NB4 (cell line): Measurements from ENCODE around the gene FJX1.

Experiments used
- DNase-seq: peaks from one replicate; pipeline ENCODE4 v3.0.0; 2010; ENCODE audit warnings: low read depth
- H3K4me3 ChIP-seq: one replicate; pipeline ENCODE4 v1.5.1; 2011; ENCODE audit warnings: mild to moderate bottlenecking, low read depth, low read length, moderate library complexity
- MAX ChIP-seq: IDR thresholded peaks from 2 replicates; pipeline ENCODE4 v1.6.1; 2011; ENCODE audit warnings: low read depth, low read length
- MYC ChIP-seq: IDR thresholded peaks from 2 replicates; pipeline ENCODE4 v1.6.1; 2011; ENCODE audit warnings: low read depth, low read length
- POLR2A ChIP-seq: IDR thresholded peaks from 2 replicates; pipeline ENCODE4 v1.6.1; 2011; ENCODE audit warnings: mild to moderate bottlenecking; ENCODE audit not compliant: insufficient read length; ENCODE audit errors: extremely low read depth
- TF ChIP-seq, protein P1 (sequence below): IDR thresholded peaks from one replicate; pipeline ENCODE4 v1.5.1; 2012; ENCODE audit warnings: low read depth, low read length

Gene FJX1

GRCh38 chr11:35606206-35606605 lies 12.1 kb upstream of the FJX1 start:
- no peak for TF ChIP-seq MAX
- no peak for TF ChIP-seq POLR2A
- no peak for TF ChIP-seq MYC
- TF ChIP-seq, protein P1, sequence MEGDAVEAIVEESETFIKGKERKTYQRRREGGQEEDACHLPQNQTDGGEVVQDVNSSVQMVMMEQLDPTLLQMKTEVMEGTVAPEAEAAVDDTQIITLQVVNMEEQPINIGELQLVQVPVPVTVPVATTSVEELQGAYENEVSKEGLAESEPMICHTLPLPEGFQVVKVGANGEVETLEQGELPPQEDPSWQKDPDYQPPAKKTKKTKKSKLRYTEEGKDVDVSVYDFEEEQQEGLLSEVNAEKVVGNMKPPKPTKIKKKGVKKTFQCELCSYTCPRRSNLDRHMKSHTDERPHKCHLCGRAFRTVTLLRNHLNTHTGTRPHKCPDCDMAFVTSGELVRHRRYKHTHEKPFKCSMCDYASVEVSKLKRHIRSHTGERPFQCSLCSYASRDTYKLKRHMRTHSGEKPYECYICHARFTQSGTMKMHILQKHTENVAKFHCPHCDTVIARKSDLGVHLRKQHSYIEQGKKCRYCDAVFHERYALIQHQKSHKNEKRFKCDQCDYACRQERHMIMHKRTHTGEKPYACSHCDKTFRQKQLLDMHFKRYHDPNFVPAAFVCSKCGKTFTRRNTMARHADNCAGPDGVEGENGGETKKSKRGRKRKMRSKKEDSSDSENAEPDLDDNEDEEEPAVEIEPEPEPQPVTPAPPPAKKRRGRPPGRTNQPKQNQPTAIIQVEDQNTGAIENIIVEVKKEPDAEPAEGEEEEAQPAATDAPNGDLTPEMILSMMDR: no peak
- DNase-seq: no peak
- no peak overlapping the region for H3K4me3 ChIP-seq

- TF ChIP-seq, protein P1: no peak
- TF ChIP-seq MAX (no peak), POLR2A (no peak), MYC (no peak)
- DNase-seq: no peak
- H3K4me3 ChIP-seq: no peak overlapping the region
Observed at GRCh38 chr11:35608502-35608901, 9.8 kb upstream of the FJX1 start.

DNA sequence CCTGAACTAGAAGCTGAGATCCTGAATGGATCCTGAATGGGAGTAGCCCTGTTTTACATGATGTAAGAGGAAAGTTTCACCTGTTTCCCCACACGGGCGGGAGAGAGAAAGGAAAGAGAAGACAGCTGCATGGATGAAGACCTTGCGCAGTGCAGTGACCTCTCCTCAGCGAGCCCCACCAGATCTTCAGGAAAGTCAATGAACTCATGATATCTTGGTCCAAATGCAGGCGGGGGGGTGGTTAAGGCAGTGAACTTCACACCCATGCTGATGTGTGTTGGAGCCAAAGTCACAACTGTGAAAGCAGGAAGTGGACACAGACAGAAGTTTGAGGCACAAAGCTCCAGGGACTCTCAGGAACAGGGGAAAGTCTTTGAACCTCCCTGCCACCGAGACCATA lies 8.6 kb upstream of the FJX1 start:
- TF ChIP-seq MYC (no peak), MAX (no peak), POLR2A (no peak)
- TF ChIP-seq, protein P1: no peak
- H3K4me3 ChIP-seq: no peak overlapping the region
- no peak for DNase-seq

GRCh38 chr11:35610631-35611030 lies 7.6 kb upstream of the FJX1 start:
- TF ChIP-seq, protein P1: no peak
- TF ChIP-seq MAX: no peak
- TF ChIP-seq MYC: no peak
- TF ChIP-seq POLR2A: no peak
- no peak overlapping the region for H3K4me3 ChIP-seq
- DNase-seq: no peak

GRCh38 chr11:35611741-35612140 lies 6.5 kb upstream of the FJX1 start:
- H3K4me3 ChIP-seq: no peak overlapping the region
- TF ChIP-seq MAX (no peak), MYC (no peak), POLR2A (no peak)
- TF ChIP-seq, protein P1: no peak
- DNase-seq: no peak

- DNase-seq: no peak
- no peak overlapping the region for H3K4me3 ChIP-seq
- no peak for TF ChIP-seq POLR2A
- TF ChIP-seq MAX: no peak
- no peak for TF ChIP-seq MYC
- TF ChIP-seq, protein P1: no peak
Observed at GRCh38 chr11:35614939-35615569, 3.2 kb upstream of the FJX1 start.
